ENCODE data around the gene DEXI. TPM values are rescaled to one million over a fixed set of nuclear protein-coding genes. Genes with fewer than 3 reads are reported as not detected.
"Not testable (repeated sequence)": the region's sequence is repeated elsewhere in the genome, so short reads cannot be mapped to it uniquely, and the experiment has no call there.

DEXI gene
- total RNA-seq, 1 donor, result 34.0 TPM

- TF ChIP-seq, protein P1, sequence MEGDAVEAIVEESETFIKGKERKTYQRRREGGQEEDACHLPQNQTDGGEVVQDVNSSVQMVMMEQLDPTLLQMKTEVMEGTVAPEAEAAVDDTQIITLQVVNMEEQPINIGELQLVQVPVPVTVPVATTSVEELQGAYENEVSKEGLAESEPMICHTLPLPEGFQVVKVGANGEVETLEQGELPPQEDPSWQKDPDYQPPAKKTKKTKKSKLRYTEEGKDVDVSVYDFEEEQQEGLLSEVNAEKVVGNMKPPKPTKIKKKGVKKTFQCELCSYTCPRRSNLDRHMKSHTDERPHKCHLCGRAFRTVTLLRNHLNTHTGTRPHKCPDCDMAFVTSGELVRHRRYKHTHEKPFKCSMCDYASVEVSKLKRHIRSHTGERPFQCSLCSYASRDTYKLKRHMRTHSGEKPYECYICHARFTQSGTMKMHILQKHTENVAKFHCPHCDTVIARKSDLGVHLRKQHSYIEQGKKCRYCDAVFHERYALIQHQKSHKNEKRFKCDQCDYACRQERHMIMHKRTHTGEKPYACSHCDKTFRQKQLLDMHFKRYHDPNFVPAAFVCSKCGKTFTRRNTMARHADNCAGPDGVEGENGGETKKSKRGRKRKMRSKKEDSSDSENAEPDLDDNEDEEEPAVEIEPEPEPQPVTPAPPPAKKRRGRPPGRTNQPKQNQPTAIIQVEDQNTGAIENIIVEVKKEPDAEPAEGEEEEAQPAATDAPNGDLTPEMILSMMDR (IDR thresholded peaks at IDR 0.05; ENCODE audit: extremely low read depth, low read depth, low read length), result no peak
- H3K4me3 ChIP-seq (ENCODE audit: insufficient read depth, low read length), result no peak overlapping the region
Observed at GRCh38 chr16:10929853-10930754, 12.2 kb downstream of the DEXI start.

DNA sequence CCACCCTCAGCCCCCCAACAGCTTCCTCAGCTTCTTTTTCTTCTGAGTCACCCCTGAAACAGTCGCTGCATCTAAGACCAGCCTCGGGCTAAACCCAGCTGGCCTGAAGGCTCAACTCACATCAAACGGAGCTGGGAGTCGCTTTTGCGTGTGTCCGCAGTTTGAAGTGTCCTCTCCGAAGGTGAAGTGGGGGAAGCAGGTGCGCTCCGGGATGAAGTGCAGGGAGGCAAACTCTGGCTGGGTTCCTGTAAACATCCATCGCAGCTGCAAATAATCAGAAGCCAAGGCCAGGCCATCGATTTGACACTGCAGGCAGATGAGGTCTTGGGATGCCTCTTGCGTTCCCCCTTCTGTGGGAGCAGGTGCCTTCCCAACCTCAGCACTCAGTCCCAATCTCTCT, 13.2 kb downstream of the DEXI start:
- not testable (repeated sequence) for H3K4me2 ChIP-seq (ENCODE audit: insufficient read depth, low read length); H3K27me3 ChIP-seq (ENCODE audit: insufficient read depth, low read length); H3K27ac ChIP-seq (ENCODE audit: low read depth, low read length); H3K9me3 ChIP-seq (ENCODE audit: low read depth, low read length); DNase-seq (ENCODE audit: insufficient read length, low spot score, missing footprints); H3K4me1 ChIP-seq (ENCODE audit: insufficient read depth, low read length); H3K4me3 ChIP-seq (ENCODE audit: insufficient read depth, low read length); H2AFZ ChIP-seq (ENCODE audit: low read length)
- H4K20me1 ChIP-seq (ENCODE audit: insufficient read depth, low read length), result peaks cover 40% of the 10 kb centered on the region
- H3K79me2 ChIP-seq (ENCODE audit: insufficient read depth, low read length), result peaks cover 23% of the 10 kb centered on the region
- H3K36me3 ChIP-seq (ENCODE audit: insufficient read depth, low read length), result peaks cover 46% of the 10 kb centered on the region

More at GRCh38 chr16:10929853-10930754, 12.2 kb downstream of the DEXI start:
- H3K36me3 ChIP-seq (ENCODE audit: insufficient read depth, low read length), result peaks cover 43% of the 10 kb centered on the region
- DNase-seq (ENCODE audit: insufficient read length, low spot score, missing footprints), result no peak
- H4K20me1 ChIP-seq (ENCODE audit: insufficient read depth, low read length), result peaks cover 49% of the 10 kb centered on the region
- H3K4me1 ChIP-seq (ENCODE audit: insufficient read depth, low read length), result no peaks in the 10 kb centered on the region
- no peaks in the 10 kb centered on the region for H3K27me3 ChIP-seq (ENCODE audit: insufficient read depth, low read length)
- H3K9me3 ChIP-seq (ENCODE audit: low read depth, low read length), result no peaks in the 10 kb centered on the region
- no peak overlapping the region for H3K4me2 ChIP-seq (ENCODE audit: insufficient read depth, low read length)
- peaks cover 33% of the 10 kb centered on the region for H3K79me2 ChIP-seq (ENCODE audit: insufficient read depth, low read length)
- no peak overlapping the region for H2AFZ ChIP-seq (ENCODE audit: low read length)
- H3K27ac ChIP-seq (ENCODE audit: low read depth, low read length), result no peak overlapping the region

DNA sequence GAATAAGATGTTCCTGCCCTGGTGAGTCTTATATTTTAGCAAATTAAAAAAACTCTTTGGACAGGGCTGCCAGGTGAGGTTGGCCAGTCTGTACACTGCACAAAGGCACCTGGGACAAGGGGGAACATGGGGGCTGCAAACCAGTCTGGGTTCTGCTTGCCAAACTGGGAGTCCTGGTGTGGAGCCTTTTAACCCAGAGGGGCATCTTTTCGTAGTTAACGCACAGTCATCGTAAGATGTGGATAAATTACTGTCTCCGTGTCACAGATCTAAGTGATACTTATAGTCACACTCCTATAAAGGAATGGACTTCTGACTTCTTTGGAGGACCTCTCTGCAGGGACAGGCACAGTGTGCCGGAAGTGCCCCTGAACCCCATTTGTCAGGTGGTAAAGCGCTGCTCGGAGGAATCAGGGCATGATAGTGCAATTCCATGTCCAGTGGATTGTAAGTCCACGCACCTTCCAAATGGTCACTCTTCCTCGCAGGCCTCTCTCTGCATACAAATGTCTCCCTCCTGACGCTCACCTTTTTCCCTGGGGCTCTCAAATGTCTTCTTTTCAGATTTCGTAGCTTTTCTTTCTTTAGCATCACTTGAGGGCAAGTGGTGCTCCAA, 14.7 kb downstream of the DEXI start:
- DNase-seq (ENCODE audit: insufficient read length, low spot score, missing footprints), result no peak
- H3K27me3 ChIP-seq (ENCODE audit: insufficient read depth, low read length), result no peaks in the 10 kb centered on the region
- no peak overlapping the region for H3K27ac ChIP-seq (ENCODE audit: low read depth, low read length)
- H3K4me2 ChIP-seq (ENCODE audit: insufficient read depth, low read length), result no peak overlapping the region
- TF ChIP-seq, protein P1 (IDR thresholded peaks at IDR 0.05; ENCODE audit: extremely low read depth, low read depth, low read length), result no peak
- H3K79me2 ChIP-seq (ENCODE audit: insufficient read depth, low read length), result peaks cover 10% of the 10 kb centered on the region
- no peak overlapping the region for H3K4me3 ChIP-seq (ENCODE audit: insufficient read depth, low read length)
- H3K36me3 ChIP-seq (ENCODE audit: insufficient read depth, low read length), result peaks cover 33% of the 10 kb centered on the region
- no peaks in the 10 kb centered on the region for H3K9me3 ChIP-seq (ENCODE audit: low read depth, low read length)
- peaks cover 26% of the 10 kb centered on the region for H4K20me1 ChIP-seq (ENCODE audit: insufficient read depth, low read length)
- no peak overlapping the region for H2AFZ ChIP-seq (ENCODE audit: low read length)
- H3K4me1 ChIP-seq (ENCODE audit: insufficient read depth, low read length), result peaks cover 3% of the 10 kb centered on the region

DNA sequence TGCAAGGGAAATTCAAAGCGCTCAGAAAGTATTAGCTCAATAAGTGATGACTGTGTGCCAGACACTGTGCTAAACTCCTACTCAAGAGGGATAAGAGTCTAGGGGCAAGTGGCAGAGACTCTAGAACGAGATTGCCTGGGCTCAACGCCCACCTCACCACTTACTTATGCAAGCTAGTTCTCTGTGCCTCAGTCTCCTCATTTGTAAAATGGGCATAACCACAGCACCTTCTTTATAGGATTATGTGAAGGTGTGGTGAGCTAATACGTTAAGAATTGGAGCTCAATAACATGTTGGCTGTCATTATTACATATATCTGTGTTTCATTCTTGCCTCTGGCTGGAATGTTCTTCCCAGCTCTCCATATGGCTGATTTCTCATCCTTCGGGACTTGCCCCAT, 15.4 kb downstream of the DEXI start:
- TF ChIP-seq, protein P1 (IDR thresholded peaks at IDR 0.05; ENCODE audit: extremely low read depth, low read depth, low read length), result no peak
- Histone ChIP-seq H3K27me3 (ENCODE audit: insufficient read depth, low read length) (no peaks in the 10 kb centered on the region), H2AFZ (ENCODE audit: low read length) (no peak overlapping the region), H3K4me2 (ENCODE audit: insufficient read depth, low read length) (no peak overlapping the region), H3K79me2 (ENCODE audit: insufficient read depth, low read length) (peaks cover 5% of the 10 kb centered on the region), H4K20me1 (ENCODE audit: insufficient read depth, low read length) (peaks cover 23% of the 10 kb centered on the region), H3K4me1 (ENCODE audit: insufficient read depth, low read length) (peaks cover 11% of the 10 kb centered on the region), H3K4me3 (ENCODE audit: insufficient read depth, low read length) (no peak overlapping the region), H3K27ac (ENCODE audit: low read depth, low read length) (no peak overlapping the region), H3K36me3 (ENCODE audit: insufficient read depth, low read length) (peaks cover 31% of the 10 kb centered on the region), H3K9me3 (ENCODE audit: low read depth, low read length) (no peaks in the 10 kb centered on the region)
- no peak for DNase-seq (ENCODE audit: insufficient read length, low spot score, missing footprints)
